Endothelial cell of umbilical vein (primary cell): ENCODE measurements around the gene DDR2. TPM values are rescaled to one million over a fixed set of nuclear protein-coding genes. Genes with fewer than 3 reads are reported as not detected.

Experiments used
- BruUV-seq: library from RNA; stranded (reverse); fragments of 400-500 nt; replicated peaks from 2 replicates; lab custom pipeline; 2021; lab: Mats Ljungman, UMichigan
- CTCF ChIA-PET: fragments of 300-600, 350-600 bp; sonication (Branson Sonifier 250); formaldehyde crosslinking; loops from one replicate; lab custom pipeline; 2021; ENCODE audit warnings: antibody characterized with exemption, inconsistent platforms; lab: Charles Lee
- POLR2A ChIA-PET: fragments of 300-600, 350-600 bp; sonication (Branson Sonifier 250); formaldehyde crosslinking; loops from one replicate; lab custom pipeline; 2021; ENCODE audit warnings: antibody characterized with exemption, inconsistent platforms; lab: Charles Lee
- DNase-seq: peaks from one replicate; pipeline ENCODE4 v3.0.0-alpha.2; 2011; ENCODE audit warnings: low read depth, low spot score
- FAIRE-seq: peaks from 2 replicates; lab custom pipeline; 2011; peaks lifted over from hg19 to GRCh38; lab: Jason Lieb, UNC
- H2AFZ ChIP-seq: 2 replicates; pipeline ENCODE4 v1.6.0; 2012; ENCODE audit warnings: low read depth, low read length, control low read depth, inconsistent platforms
- H3K27ac ChIP-seq: 2 replicates; pipeline ENCODE4 v1.5.1; 2011; ENCODE audit warnings: low read depth, mild to moderate bottlenecking, control low read depth, low read length, moderate library complexity; ENCODE audit not compliant: insufficient read depth
- H3K27me3 ChIP-seq, 2 experiments: 2 replicates each; pipeline versions ENCODE4 v1.6.0 to v1.6.1; 2011; ENCODE audit warnings: low read length in 2 of 2, mixed read lengths in 1 of 2; ENCODE audit not compliant: control insufficient read depth in 2 of 2, insufficient read depth in 2 of 2
- H3K36me3 ChIP-seq, 2 experiments: 2 replicates in 1 of 2; 3 replicates in 1 of 2; pipeline ENCODE4 v1.5.1; 2011; ENCODE audit warnings: low read length in 2 of 2, mild to moderate bottlenecking in 1 of 2, moderate library complexity in 1 of 2; ENCODE audit not compliant: control insufficient read depth in 2 of 2, insufficient read depth in 2 of 2; ENCODE audit errors: extremely low read depth in 1 of 2
- H3K4me1 ChIP-seq: 3 replicates; pipeline ENCODE4 v1.5.1; 2011; ENCODE audit warnings: mild to moderate bottlenecking, low read length; ENCODE audit not compliant: control insufficient read depth, insufficient read depth; ENCODE audit errors: extremely low read depth
- H3K4me2 ChIP-seq: 2 replicates; pipeline ENCODE4 v1.6.1; 2011; ENCODE audit warnings: low read length, control low read depth, mixed read lengths; ENCODE audit not compliant: insufficient read depth
- H3K4me3 ChIP-seq, 3 experiments: fragments of 200-600 bp in 1 of 3; sonication (generic), shearing (Covaris generic) in 1 of 3; replicated peaks in 1 of 3; 2 replicates each; pipeline ENCODE4 v1.5.1; 2011 to 2016; ENCODE audit warnings: control low read depth in 3 of 3, low read length in 3 of 3, mild to moderate bottlenecking in 2 of 3, inconsistent platforms in 1 of 3, low read depth in 1 of 3, moderate library complexity in 1 of 3; ENCODE audit not compliant: insufficient read depth in 1 of 3
- H3K79me2 ChIP-seq: 2 replicates; pipeline ENCODE4 v1.6.0; 2012; ENCODE audit warnings: low read length, inconsistent platforms; ENCODE audit not compliant: control insufficient read depth, insufficient read depth
- H3K9ac ChIP-seq: replicated peaks from 2 replicates; pipeline ENCODE3; 2011; ENCODE audit warnings: low read length, control low read depth; ENCODE audit not compliant: insufficient read depth; ENCODE audit errors: extremely low read depth
- H3K9me1 ChIP-seq: replicated peaks from 3 replicates; pipeline ENCODE4 v1.6.0; 2011; ENCODE audit warnings: mild to moderate bottlenecking, low read length; ENCODE audit not compliant: control insufficient read depth, insufficient read depth; ENCODE audit errors: extremely low read depth
- H3K9me3 ChIP-seq: replicated peaks from 2 replicates; pipeline ENCODE4 v1.5.1; 2012; ENCODE audit warnings: low read length, inconsistent platforms; ENCODE audit not compliant: control insufficient read depth, insufficient read depth
- H4K20me1 ChIP-seq: replicated peaks from 2 replicates; pipeline ENCODE3; 2011; ENCODE audit warnings: mild to moderate bottlenecking, low read length; ENCODE audit not compliant: control insufficient read depth, insufficient read depth; ENCODE audit errors: extremely low read depth
- CTCF ChIP-seq, 2 donors: IDR thresholded peaks; 1 replicate in 1 of 2; 2 replicates in 1 of 2; pipeline ENCODE4 v1.5.1; 2011; ENCODE audit warnings: low read length in 2 of 2, mild to moderate bottlenecking in 2 of 2, moderate library complexity in 2 of 2, control low read depth in 1 of 2, inconsistent platforms in 1 of 2, low read depth in 1 of 2; ENCODE audit not compliant: insufficient read depth in 1 of 2; ENCODE audit errors: extremely low read depth in 1 of 2
- EZH2 ChIP-seq: IDR thresholded peaks from 2 replicates; pipeline ENCODE4 v1.6.1; 2012; ENCODE audit warnings: borderline replicate concordance, low read depth, mild to moderate bottlenecking, moderate library complexity, low read length, inconsistent platforms; ENCODE audit not compliant: severe bottlenecking
- FOS ChIP-seq: IDR thresholded peaks from 2 replicates; pipeline ENCODE4 v1.6.1; 2011; ENCODE audit warnings: mild to moderate bottlenecking, low read length, moderate library complexity, borderline replicate concordance; ENCODE audit not compliant: insufficient read depth
- GATA2 ChIP-seq: IDR thresholded peaks from 2 replicates; pipeline ENCODE4 v1.7.0; 2011; ENCODE audit warnings: low read depth, mild to moderate bottlenecking, moderate library complexity, mixed read lengths, low read length; ENCODE audit not compliant: insufficient read length, insufficient read depth
- JUN ChIP-seq: IDR thresholded peaks from 2 replicates; pipeline ENCODE4 v1.6.1; 2011; ENCODE audit warnings: borderline replicate concordance, low read depth; ENCODE audit not compliant: insufficient read length, insufficient read depth
- MYC ChIP-seq: IDR thresholded peaks from one replicate; pipeline ENCODE4 v1.6.1; 2011; ENCODE audit warnings: mild to moderate bottlenecking, low read depth, low read length
- POLR2A ChIP-seq: IDR thresholded peaks from 2 replicates; pipeline ENCODE4 v1.6.1; 2012; ENCODE audit warnings: low read depth, mild to moderate bottlenecking, control low read depth, low read length
- POLR2AphosphoS5 ChIP-seq: IDR thresholded peaks from 2 replicates; pipeline ENCODE4 v1.6.1; 2012; ENCODE audit warnings: low read depth, mild to moderate bottlenecking, control low read depth, low read length, moderate library complexity; ENCODE audit not compliant: insufficient read depth
- dilution Hi-C: fragments of 300-500 bp; cut with MboI; formaldehyde crosslinking; loops from one replicate; pipeline ENCODE4 v1.15.0; 2019; ENCODE audit warnings: low sequenced_read_pairs; ENCODE audit not compliant: extremely low pct_ligation_motif_present
- intact Hi-C: fragments of 100-400 bp; cut with micrococcal nuclease; formaldehyde crosslinking; loops from one replicate; pipeline ENCODE4 v1.10.0; 2022
- polyA plus RNA-seq, 4 experiments: library from polyadenylated mRNA; depleted of rRNA in 3 of 4; stranded (reverse) in 3 of 4; unstranded in 1 of 4; fragments of >200 nt; gene quantifications; 2 replicates each; pipeline versions ENCODE4 v1.2.1 to v1.2.3, GENCODE V29; 2011 to 2012; ENCODE audit warnings: missing spikeins in 1 of 4
- total RNA-seq: library from RNA; stranded (reverse); gene quantifications from 2 replicates; pipeline ENCODE4 v1.2.3, GENCODE V29; 2021
- TF ChIP-seq, protein P1 (sequence below): IDR thresholded peaks from 2 replicates; pipeline ENCODE4 v1.6.1; 2011; ENCODE audit not compliant: insufficient read depth, insufficient read length

DDR2 gene
- total and polyA plus RNA-seq, 2 donors (not counting 3 experiments of a cell fraction or from before 2014, with no cell fraction given): 27.8 to 30.8 TPM

GRCh38 chr1:162740755-162741154 is 108.5 kb downstream of the DDR2 start:
- intact Hi-C loops: no loop called here
- dilution Hi-C loops: no loop called here
- no peaks in the 10 kb centered on the region for H3K9me3 ChIP-seq
- no peak overlapping the region for H3K4me2 ChIP-seq
- H3K36me3 ChIP-seq: no peaks in the 10 kb centered on the region
- no peak overlapping the region for H3K4me3 ChIP-seq
- no peaks in the 10 kb centered on the region for H3K27me3 ChIP-seq
- H2AFZ ChIP-seq: no peak overlapping the region
- H3K9ac ChIP-seq: no peak overlapping the region
- ChIA-PET POLR2A (no interaction called here), CTCF (no interaction called here)
- no peak overlapping the region for H3K27ac ChIP-seq
- TF ChIP-seq, protein P1, sequence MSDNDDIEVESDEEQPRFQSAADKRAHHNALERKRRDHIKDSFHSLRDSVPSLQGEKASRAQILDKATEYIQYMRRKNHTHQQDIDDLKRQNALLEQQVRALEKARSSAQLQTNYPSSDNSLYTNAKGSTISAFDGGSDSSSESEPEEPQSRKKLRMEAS: no peak
- TF ChIP-seq MYC (no peak), GATA2 (no peak), POLR2AphosphoS5 (no peak), POLR2A (no peak), FOS (no peak), EZH2 (no peak)
- no TSS peak for BruUV-seq
- H3K9me1 ChIP-seq: no peaks in the 10 kb centered on the region
- no peak for DNase-seq
- H4K20me1 ChIP-seq: no peaks in the 10 kb centered on the region
- no peak for FAIRE-seq
- no peaks in the 10 kb centered on the region for H3K79me2 ChIP-seq
- H3K4me1 ChIP-seq: no peaks in the 10 kb centered on the region

- dilution Hi-C loops: no loop called here
- no peak overlapping the region for H3K4me2 ChIP-seq
- no peaks in the 10 kb centered on the region for H3K9me1 ChIP-seq
- no peak overlapping the region for H3K4me3 ChIP-seq
- no peaks in the 10 kb centered on the region for H3K27me3 ChIP-seq
- H3K9ac ChIP-seq: no peak overlapping the region
- no peaks in the 10 kb centered on the region for H3K4me1 ChIP-seq
- TF ChIP-seq JUN (no peak), CTCF (IDR thresholded peaks at IDR 0.05; ENCODE audit: extremely low read depth in 1 of 2, insufficient read depth in 1 of 2, low read depth in 1 of 2, low read length in 2 of 2) (no peak), EZH2 (no peak), MYC (no peak), POLR2A (no peak)
- TF ChIP-seq, protein P1: no peak
- ChIA-PET POLR2A (no interaction called here), CTCF (interaction anchor here (1.0 kb wide), 1 partner anchor 10 kb away, joined by 3 read pairs; no protein-coding TSS in a partner anchor)
- no peaks in the 10 kb centered on the region for H3K36me3 ChIP-seq
- no peak for FAIRE-seq
- BruUV-seq: no TSS peak
- H2AFZ ChIP-seq: no peak overlapping the region
- intact Hi-C loops: no loop called here
- H3K27ac ChIP-seq: no peak overlapping the region
- no peaks in the 10 kb centered on the region for H3K79me2 ChIP-seq
- no peaks in the 10 kb centered on the region for H3K9me3 ChIP-seq
- DNase-seq: no peak
- H4K20me1 ChIP-seq: no peaks in the 10 kb centered on the region
These were observed 109.3 kb downstream of the DDR2 start for GRCh38 chr1:162741574-162741973.
